Prostate gland (tissue), 2 donors: ENCODE measurements around the gene DENND1C.

ENCODE experiments used
- CTCF ChIP-seq, 4 experiments: fragments of 200-600 bp in 2 of 4; fragments of 450-650 bp in 2 of 4; sonication (generic) in 2 of 4; IDR thresholded peaks; 1 replicate in 3 of 4; 2 replicates in 1 of 4; pipeline ENCODE4 v1.5.1; 2016 to 2019; ENCODE audit warnings: antibody characterized with exemption in 4 of 4, mild to moderate bottlenecking in 2 of 4, moderate library complexity in 2 of 4
- POLR2A ChIP-seq: fragments of 450-650 bp; IDR thresholded peaks from one replicate; pipeline ENCODE4 v1.6.1; 2016; ENCODE audit warnings: antibody characterized with exemption, mild to moderate bottlenecking
- POLR2AphosphoS5 ChIP-seq: sonication (generic); formaldehyde crosslinking; IDR thresholded peaks from one replicate; pipeline ENCODE4 v1.6.1; 2017; ENCODE audit warnings: antibody characterized with exemption

GRCh38 chr19:6501740-6502648 is 20.4 kb upstream of the DENND1C start, which contains the start of gene TUBB4A:
- TF ChIP-seq POLR2A: no peak
- no peak for TF ChIP-seq CTCF (IDR thresholded peaks at IDR 0.05)
- TF ChIP-seq POLR2AphosphoS5: no peak
